ENCODE data around the gene SIN3A.
"Not testable (repeated sequence)": the region's sequence is repeated elsewhere in the genome, so short reads cannot be mapped to it uniquely, and the experiment has no call there.

SIN3A gene

GRCh38 chr15:75450307-75451201, 936 bp downstream of the SIN3A start:
- peak; percentile 98 for DNase-seq (ENCODE audit: low read depth)

DNA sequence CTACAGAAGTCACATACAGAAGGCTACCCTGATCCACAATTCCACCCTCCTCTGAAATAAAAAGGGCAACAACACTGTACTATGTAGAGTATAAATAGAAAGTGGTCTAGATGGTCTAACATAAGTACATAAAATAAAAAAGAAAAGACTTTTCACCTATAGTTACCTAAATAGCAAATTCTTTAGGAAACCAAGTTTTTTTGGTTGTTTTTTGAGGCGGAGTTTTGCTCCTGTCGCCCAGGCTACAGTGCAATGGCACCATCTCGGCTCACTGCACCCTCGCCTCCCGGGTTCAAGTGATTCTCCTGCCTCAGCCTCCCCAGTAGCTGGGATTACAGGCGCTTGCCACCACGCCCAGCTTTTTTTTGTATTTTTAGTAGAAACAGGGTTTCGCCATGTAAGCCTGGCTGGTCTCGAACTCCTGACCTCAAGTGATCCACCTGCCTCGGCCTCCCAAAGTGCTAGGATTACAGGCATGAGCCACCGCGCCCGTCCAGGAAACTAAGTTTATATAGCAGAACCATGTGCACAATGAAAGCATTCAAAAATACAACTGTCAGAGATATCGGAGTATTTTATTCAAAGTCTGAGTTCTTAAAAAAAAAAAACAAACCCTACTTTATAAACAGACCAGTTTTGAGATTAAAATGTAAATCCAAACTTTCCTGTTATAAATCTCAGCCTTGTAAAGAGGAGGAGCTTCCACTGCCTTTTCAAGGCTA, 1.7 kb downstream of the SIN3A start:
- no peak for DNase-seq (ENCODE audit: low read depth)

DNA sequence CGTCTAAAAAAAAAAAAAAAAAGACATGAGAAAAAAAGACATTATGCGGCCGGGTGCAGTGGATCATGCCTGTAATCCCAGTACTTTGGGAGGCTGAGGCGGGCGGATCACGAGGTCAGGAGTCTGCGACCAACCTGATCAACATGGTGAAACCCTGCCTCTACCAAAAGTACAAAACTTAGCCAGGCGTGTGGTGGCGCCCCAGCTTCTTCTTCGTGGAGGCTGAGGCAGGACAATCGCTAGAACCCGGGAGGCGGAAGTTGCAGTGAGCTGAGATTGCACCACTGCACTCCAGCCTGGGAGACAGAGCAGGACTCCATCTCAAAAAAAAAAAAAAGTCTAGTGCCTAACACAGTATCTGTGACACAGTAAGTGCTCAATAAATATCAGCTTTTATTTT, 3.3 kb downstream of the SIN3A start:
- DNase-seq (ENCODE audit: low read depth) = not testable (repeated sequence)

GRCh38 chr15:75446151-75446550, 5.3 kb downstream of the SIN3A start:
- no peak for DNase-seq (ENCODE audit: low read depth)

GRCh38 chr15:75445324-75445723, 6.2 kb downstream of the SIN3A start:
- DNase-seq (ENCODE audit: low read depth) = not testable (repeated sequence)

GRCh38 chr15:75443972-75444453, 7.5 kb downstream of the SIN3A start:
- peak; percentile 68 for DNase-seq (ENCODE audit: low read depth)

DNA sequence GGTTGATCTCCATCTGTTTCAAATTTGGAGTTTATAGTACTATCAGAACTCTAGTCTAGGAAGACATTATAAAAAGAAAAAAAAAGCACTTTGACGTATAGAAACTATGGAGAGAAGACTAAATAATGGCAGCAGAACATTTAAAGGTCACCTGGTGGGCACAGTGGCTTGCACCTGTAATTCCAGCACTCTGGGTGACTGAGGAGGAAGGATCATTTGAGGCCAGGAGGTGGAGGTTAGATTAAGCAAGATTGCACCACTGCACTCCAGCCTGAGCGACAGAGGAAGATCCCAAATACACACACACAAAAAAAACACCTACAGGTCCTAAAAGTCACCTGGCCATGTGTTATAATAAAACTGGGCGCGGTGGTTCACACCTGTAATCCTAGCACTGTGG, 13.8 kb downstream of the SIN3A start:
- DNase-seq (ENCODE audit: low read depth) = no peak

DNA sequence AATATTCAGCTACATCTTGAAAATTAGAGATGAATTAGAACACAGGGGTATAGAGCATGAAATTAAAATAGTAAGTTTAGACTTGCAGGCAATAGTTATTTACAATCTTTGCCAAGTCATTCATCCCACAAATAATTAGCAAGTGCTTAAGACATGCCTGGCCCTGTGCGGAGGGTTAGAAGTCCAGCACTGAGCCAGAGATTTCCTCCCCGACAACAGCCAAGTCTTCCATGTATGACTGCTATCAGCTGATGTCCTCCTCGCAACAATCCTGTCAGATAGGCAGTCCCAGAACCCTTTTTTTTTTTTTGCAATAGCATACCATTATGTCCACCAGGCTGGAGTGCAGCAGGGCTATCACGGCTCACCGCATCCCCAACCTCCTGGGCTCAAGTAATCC, 14.6 kb downstream of the SIN3A start:
- DNase-seq (ENCODE audit: low read depth) = no peak

GRCh38 chr15:75431682-75432081, 19.8 kb downstream of the SIN3A start:
- peak; percentile 8 for DNase-seq (ENCODE audit: low read depth)

DNA sequence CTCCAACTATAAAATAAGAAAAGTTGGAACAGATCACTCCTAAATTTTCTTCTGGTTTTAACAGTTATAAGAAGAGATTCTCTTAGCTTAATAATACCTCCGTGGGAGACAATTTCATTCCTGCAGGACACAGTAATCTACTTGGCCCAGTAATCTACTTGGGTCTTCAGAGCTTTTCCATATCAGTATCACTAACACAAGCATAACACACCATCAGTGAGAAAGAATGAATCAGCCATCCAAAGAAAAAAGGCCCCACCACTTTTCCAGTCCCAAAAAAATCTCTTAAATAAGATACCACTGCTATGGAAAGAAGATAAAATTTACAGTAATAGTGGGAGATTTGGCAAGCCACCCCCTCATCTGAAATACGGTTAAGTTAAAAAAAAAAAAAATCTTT, 20.2 kb downstream of the SIN3A start:
- no peak for DNase-seq (ENCODE audit: low read depth)

- no peak for DNase-seq (ENCODE audit: low read depth)
These were observed 21.2 kb downstream of the SIN3A start for GRCh38 chr15:75430259-75430658.

DNA sequence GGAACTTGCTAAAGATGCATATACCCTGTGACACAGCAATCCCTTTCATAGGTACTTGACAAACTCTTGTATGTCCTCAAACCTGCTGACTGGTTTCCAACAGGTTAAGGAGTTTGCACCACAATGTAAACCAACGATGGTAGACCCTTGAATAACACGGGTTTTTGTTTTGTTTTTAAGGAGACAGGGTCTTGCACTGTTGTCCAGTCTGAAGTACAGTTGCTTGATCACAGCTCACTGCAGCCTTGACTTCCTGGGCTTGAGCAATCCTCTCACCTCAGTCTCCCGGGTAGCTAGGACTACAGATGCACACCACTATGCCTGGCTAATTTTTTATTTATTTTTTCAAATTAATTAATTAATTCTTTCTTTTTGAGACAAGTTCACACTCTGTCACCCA, 23.3 kb downstream of the SIN3A start:
- DNase-seq (ENCODE audit: low read depth) = no peak

- DNase-seq (ENCODE audit: low read depth) = no peak
These were observed 25.5 kb downstream of the SIN3A start for GRCh38 chr15:75425966-75426500.

DNA sequence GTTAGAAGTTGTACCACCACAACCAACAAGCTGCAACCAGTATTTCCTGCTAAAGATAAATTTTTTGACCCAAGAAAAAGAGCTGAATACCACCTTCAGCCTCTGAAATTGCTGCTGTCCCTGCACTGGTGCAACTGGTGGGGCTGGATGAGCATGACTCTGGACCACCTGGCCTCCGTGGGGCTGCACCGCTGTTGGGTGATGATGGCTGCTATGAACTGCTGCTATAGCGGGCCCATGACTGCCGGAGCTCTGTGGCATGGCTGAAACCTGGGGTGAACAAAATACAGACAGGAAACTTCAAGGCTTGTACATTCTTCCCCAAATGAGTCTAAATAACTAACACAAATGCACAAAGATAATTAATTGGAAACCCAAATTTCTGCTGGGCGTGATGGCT, 28.9 kb downstream of the SIN3A start:
- DNase-seq (ENCODE audit: low read depth) = no peak

GRCh38 chr15:75420698-75421097, 30.8 kb downstream of the SIN3A start:
- DNase-seq (ENCODE audit: low read depth) = peak; percentile 7

- DNase-seq (ENCODE audit: low read depth) = no peak
These were observed 34.9 kb downstream of the SIN3A start for GRCh38 chr15:75416584-75416983.

DNA sequence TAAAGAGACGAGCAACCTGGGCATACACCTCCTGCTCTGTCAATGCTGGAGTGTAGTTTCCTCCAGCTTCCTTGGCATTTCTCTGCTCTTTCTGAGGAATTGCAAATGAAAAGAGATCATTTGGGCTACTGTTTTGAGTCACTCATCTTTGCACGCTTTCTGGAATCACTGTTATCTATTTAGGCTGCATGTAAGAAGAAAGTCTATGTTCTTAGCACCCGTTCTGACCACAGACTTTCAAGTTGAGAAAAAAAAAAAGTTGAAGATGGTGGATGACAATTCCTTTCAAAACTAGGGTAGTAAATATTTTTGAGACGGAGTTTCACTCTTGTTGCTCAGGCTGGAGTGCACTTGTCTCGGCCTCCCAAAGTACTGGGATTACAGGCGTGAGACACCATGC, 41.3 kb downstream of the SIN3A start:
- DNase-seq (ENCODE audit: low read depth) = no peak

- no peak for DNase-seq (ENCODE audit: low read depth)
These were observed 44.4 kb downstream of the SIN3A start for GRCh38 chr15:75407083-75407482.

DNA sequence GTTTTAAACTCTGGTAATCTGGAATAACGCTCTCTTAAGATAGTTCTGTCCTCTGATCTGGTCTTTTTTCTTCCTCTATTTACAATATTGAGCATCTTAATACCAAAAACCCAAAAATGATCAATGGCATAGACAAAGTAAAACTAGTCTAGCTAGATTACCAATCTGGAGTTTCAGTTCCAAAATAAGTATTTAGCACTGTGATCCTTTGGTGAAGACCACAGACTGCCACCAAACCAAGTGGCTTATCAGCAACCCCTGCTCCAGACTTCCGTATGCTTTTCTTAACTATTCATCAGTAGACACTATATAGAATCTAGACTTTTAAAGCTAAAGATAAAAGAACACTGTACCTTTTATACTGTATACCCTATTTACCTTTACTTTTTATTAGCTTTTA, 47.6 kb downstream of the SIN3A start:
- DNase-seq (ENCODE audit: low read depth) = no peak

DNA sequence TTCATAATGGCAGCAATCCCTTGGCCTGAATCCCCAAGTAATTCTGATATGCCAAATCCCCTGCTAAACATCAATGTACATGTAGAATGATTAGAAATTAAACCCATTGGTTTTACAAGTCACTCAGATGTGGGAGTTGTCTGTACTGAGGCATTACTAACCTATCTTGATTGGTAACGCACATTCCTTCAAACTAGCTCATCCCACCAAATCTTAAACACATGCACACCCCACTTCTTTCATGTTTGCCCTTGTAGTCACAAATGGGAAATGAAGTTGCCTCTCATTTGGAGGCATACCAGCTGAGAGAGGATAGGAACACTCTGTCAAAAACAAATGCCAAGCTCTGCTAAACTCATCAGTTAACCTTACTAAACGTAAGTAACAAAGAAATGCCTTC, 54.0 kb downstream of the SIN3A start:
- peak; percentile 34 for DNase-seq (ENCODE audit: low read depth)

DNA sequence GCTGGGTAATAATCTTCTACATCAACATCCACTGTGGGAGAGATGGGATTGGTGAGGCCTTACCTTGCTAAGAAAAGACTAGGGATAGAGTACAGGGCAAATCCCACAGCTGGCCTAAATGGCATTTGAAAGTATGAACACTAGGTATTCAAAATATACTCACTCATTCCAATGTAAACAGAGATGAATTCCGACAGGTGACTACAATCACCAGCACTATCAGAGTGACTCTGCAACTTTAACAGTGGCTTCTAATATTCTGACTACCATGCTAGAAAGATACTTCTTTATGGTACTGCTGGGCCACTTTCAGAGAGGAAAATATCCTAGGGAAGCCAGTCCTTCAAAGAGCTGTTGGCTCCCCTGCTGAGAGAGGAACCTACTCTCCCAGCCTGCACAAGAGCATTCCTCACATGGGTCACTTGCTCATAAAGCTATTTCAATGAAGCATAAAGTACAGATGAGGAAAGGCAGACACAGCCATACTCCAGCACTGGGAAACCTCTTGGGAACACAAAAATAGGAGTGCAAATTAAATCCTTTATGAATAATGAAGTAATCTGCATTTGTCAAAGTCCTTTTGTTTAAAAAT, 61.6 kb downstream of the SIN3A start:
- no peak for DNase-seq (ENCODE audit: low read depth)

DNA sequence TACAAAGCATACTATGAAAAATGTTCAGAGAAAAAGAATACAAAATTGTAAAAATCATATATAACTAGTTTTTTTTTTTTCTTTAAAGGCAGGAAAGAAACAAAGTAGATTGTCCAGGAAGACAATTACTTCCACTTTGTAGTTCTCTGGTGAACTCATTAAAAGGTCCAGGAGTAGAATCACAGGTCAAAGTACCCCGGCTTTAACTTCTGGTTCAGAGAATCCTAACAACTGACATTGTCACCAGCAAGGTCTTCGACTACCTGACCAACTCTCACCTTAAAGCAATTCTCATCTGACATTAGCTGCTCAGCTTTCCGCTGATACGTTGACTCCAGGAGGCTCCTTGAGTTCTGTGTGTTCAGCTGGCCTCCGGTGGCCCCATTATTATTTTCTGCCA, 67.5 kb downstream of the SIN3A start:
- not testable (repeated sequence) for DNase-seq (ENCODE audit: low read depth)

DNA sequence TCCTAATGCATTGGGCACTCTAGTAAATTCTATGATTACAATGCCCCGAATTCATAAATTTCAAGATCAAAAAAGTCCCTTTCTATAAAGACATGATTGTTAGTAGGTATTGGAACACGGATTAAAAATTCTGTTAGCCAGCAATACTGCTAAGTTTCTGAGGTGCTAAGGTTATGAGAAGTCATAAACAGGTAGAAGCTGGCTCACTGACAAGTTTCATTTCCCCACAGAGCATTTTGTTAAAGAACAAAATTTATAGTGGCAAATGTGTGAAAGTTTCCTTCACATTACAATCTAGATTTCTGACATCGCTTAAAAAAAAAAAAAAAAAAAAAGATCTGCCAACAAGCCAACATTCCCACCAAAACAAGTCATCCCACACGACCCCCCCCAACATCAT, 70.7 kb downstream of the SIN3A start:
- no peak for DNase-seq (ENCODE audit: low read depth)
